ENCODE measurements around the gene CDH12.
"Not testable (repeated sequence)": the region's sequence is repeated elsewhere in the genome, so short reads cannot be mapped to it uniquely, and the experiment has no call there.

CDH12 gene

GRCh38 chr5:22776285-22776684, 76.9 kb downstream of the CDH12 start:
- Histone ChIP-seq H3K27ac (no peak overlapping the region), H3K4me3 (IDR thresholded peaks at IDR 0.05; ENCODE audit: insufficient read depth, low read depth, low read length) (no peak overlapping the region), H3K9ac (no peak overlapping the region), H3K4me2 (no peak overlapping the region), H3K27me3 (ENCODE audit: insufficient read depth, low read depth) (no peaks in the 10 kb centered on the region), H4K20me1 (ENCODE audit: insufficient read depth) (no peaks in the 10 kb centered on the region), H3K79me2 (ENCODE audit: insufficient read depth, low read depth) (no peaks in the 10 kb centered on the region), H3K4me1 (ENCODE audit: low read depth, poor library complexity, severe bottlenecking) (no peaks in the 10 kb centered on the region), H2AFZ (ENCODE audit: low read depth) (no peak overlapping the region), H3K36me3 (ENCODE audit: insufficient read depth) (no peaks in the 10 kb centered on the region)
- TF ChIP-seq, protein P1, sequence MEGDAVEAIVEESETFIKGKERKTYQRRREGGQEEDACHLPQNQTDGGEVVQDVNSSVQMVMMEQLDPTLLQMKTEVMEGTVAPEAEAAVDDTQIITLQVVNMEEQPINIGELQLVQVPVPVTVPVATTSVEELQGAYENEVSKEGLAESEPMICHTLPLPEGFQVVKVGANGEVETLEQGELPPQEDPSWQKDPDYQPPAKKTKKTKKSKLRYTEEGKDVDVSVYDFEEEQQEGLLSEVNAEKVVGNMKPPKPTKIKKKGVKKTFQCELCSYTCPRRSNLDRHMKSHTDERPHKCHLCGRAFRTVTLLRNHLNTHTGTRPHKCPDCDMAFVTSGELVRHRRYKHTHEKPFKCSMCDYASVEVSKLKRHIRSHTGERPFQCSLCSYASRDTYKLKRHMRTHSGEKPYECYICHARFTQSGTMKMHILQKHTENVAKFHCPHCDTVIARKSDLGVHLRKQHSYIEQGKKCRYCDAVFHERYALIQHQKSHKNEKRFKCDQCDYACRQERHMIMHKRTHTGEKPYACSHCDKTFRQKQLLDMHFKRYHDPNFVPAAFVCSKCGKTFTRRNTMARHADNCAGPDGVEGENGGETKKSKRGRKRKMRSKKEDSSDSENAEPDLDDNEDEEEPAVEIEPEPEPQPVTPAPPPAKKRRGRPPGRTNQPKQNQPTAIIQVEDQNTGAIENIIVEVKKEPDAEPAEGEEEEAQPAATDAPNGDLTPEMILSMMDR (conservative IDR thresholded peaks at IDR 0.05; ENCODE audit: low read depth, low read length): no peak

DNA sequence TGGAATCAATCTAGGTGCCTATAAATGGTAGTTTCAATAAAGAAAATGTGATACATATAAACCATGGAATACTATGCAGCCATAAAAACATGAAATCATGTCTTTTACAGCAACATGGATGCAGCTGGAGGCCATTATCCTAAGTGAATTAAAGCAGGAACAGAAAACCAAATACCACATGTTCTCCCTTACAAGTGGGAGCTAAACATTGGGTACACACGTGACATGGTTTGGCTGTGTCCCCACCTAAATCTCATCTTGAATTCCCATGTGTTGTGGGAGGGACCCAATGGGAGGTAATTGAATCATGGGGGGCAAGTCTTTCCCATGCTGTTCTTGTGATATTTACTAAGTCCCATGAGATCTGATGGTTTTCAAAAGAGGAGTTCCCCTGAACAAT, 78.9 kb downstream of the CDH12 start:
- not testable (repeated sequence) for H3K4me2 ChIP-seq; H3K4me1 ChIP-seq (ENCODE audit: low read depth, poor library complexity, severe bottlenecking); H3K9ac ChIP-seq; H2AFZ ChIP-seq (ENCODE audit: low read depth); H3K36me3 ChIP-seq (ENCODE audit: insufficient read depth); H3K79me2 ChIP-seq (ENCODE audit: insufficient read depth, low read depth); H3K27ac ChIP-seq; H3K27me3 ChIP-seq (ENCODE audit: insufficient read depth, low read depth); H3K4me3 ChIP-seq (IDR thresholded peaks at IDR 0.05; ENCODE audit: insufficient read depth, low read depth, low read length); H4K20me1 ChIP-seq (ENCODE audit: insufficient read depth)

DNA sequence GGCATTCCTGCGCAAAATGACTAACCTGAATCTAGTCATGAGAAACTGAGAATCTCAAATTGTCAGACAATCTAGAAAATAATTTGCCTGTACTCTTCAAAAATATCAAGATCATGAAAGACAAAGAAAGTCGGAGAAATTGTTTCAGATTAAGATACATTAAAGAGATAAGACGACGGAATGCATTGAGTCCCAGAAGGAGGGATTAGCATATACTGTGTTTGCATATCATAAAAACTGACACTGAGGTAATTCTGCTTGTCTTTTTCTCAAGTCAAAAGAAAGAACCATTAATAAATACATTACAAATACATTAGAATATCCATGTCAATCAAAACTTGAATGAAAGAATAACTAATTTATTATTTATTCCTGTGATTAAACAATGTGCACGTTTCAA, 88.4 kb downstream of the CDH12 start:
- no peaks in the 10 kb centered on the region for H3K27me3 ChIP-seq (ENCODE audit: insufficient read depth, low read depth)
- TF ChIP-seq, protein P1 (conservative IDR thresholded peaks at IDR 0.05; ENCODE audit: low read depth, low read length): no peak
- H3K36me3 ChIP-seq (ENCODE audit: insufficient read depth): no peaks in the 10 kb centered on the region

DNA sequence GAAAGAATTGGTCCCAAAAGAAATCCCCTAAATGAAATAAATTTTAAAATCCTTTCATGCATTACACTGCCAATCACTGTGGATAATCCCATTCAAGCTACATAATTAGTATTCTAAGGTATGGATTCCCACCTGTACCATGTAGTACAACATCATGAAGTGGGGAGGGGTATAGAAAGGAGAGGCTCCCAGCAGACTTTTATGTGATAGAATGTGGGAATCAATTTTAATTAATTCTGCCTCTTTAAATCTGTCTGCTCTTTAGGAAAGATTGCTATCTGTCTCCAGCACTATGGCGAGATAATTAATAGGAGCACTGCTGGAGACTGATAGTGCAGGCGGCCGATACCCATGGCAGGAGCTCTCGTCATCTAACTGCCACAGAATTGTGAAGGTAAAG, 95.4 kb downstream of the CDH12 start:
- no peaks in the 10 kb centered on the region for H3K4me1 ChIP-seq (ENCODE audit: low read depth, poor library complexity, severe bottlenecking)
- no peak overlapping the region for H3K27ac ChIP-seq

More for the DNA sequence above, 88.4 kb downstream of the CDH12 start:
- H3K79me2 ChIP-seq (ENCODE audit: insufficient read depth, low read depth): no peaks in the 10 kb centered on the region
- H2AFZ ChIP-seq (ENCODE audit: low read depth): no peak overlapping the region
- H3K4me1 ChIP-seq (ENCODE audit: low read depth, poor library complexity, severe bottlenecking): no peaks in the 10 kb centered on the region
- no peak overlapping the region for H3K27ac ChIP-seq
- H4K20me1 ChIP-seq (ENCODE audit: insufficient read depth): no peaks in the 10 kb centered on the region
- H3K4me3 ChIP-seq (IDR thresholded peaks at IDR 0.05; ENCODE audit: insufficient read depth, low read depth, low read length): no peak overlapping the region
- no peak overlapping the region for H3K9ac ChIP-seq
- H3K4me2 ChIP-seq: no peak overlapping the region

DNA sequence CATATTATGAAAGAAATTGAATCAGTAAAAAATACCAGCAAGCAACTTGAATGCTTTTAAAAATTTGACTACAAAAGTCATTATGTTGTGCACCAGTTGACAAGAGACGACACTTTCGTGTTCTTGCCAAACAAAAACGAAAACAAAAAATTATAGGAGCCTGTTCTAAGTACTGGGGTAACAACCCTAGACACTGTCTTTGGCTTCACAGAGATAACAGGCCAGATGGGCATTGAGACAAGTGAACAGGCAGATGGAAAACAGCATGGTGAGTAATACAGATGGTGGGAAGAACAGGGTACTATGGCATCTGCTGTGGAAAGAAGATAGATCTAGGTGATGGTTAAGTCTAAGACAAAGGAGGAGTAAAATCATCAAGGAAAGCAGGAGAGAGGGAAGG, 99.0 kb downstream of the CDH12 start:
- no peak overlapping the region for H3K27ac ChIP-seq

More for the DNA sequence above, 95.4 kb downstream of the CDH12 start:
- no peak overlapping the region for H3K9ac ChIP-seq
- TF ChIP-seq, protein P1 (conservative IDR thresholded peaks at IDR 0.05; ENCODE audit: low read depth, low read length): no peak
- H2AFZ ChIP-seq (ENCODE audit: low read depth): no peak overlapping the region
- H3K4me2 ChIP-seq: no peak overlapping the region
- H4K20me1 ChIP-seq (ENCODE audit: insufficient read depth): no peaks in the 10 kb centered on the region
- H3K4me3 ChIP-seq (IDR thresholded peaks at IDR 0.05; ENCODE audit: insufficient read depth, low read depth, low read length): no peak overlapping the region
- H3K79me2 ChIP-seq (ENCODE audit: insufficient read depth, low read depth): no peaks in the 10 kb centered on the region
- H3K27me3 ChIP-seq (ENCODE audit: insufficient read depth, low read depth): no peaks in the 10 kb centered on the region
- H3K36me3 ChIP-seq (ENCODE audit: insufficient read depth): no peaks in the 10 kb centered on the region

More for the DNA sequence above, 99.0 kb downstream of the CDH12 start:
- Histone ChIP-seq H3K4me1 (ENCODE audit: low read depth, poor library complexity, severe bottlenecking) (no peaks in the 10 kb centered on the region), H3K4me3 (IDR thresholded peaks at IDR 0.05; ENCODE audit: insufficient read depth, low read depth, low read length) (no peak overlapping the region), H3K27me3 (ENCODE audit: insufficient read depth, low read depth) (no peaks in the 10 kb centered on the region), H2AFZ (ENCODE audit: low read depth) (no peak overlapping the region), H3K79me2 (ENCODE audit: insufficient read depth, low read depth) (no peaks in the 10 kb centered on the region), H4K20me1 (ENCODE audit: insufficient read depth) (no peaks in the 10 kb centered on the region), H3K9ac (no peak overlapping the region), H3K4me2 (no peak overlapping the region), H3K36me3 (ENCODE audit: insufficient read depth) (no peaks in the 10 kb centered on the region)
- TF ChIP-seq, protein P1 (conservative IDR thresholded peaks at IDR 0.05; ENCODE audit: low read depth, low read length): no peak

Measured in KMS-11 (cell line).